ENCODE measurements around the gene MAGI1. TPM values are rescaled to one million over a fixed set of nuclear protein-coding genes. Genes with fewer than 3 reads are reported as not detected.
"Not testable (repeated sequence)": the region's sequence is repeated elsewhere in the genome, so short reads cannot be mapped to it uniquely, and the experiment has no call there.

The MAGI1 gene
- total RNA-seq, 2 experiments from 2014 or later: 0.18 to 0.25 TPM

DNA sequence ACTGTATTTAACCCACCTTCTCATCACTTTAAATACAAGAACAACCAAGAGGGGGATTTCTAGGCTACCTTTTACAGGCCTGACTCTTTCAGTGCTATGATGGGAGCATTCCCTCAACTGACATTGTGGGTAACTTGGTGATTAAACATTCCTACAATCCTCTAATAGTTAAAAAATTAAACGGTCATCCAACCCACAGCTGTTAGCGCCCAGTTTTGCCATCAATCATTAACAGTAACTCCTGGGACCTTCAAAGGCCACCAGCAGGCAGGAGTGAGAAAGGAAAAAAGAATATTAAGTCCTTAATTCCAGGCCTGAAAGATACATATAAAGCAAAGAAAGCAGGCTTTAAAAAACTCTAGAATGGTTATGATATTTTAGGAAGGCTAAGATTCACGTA is 512.1 kb downstream of the MAGI1 start:
- ChIA-PET CTCF (no interaction called here), POLR2A (no interaction called here)
- no peak overlapping the region for H3K27ac Mint-ChIP-seq
- H3K36me3 Mint-ChIP-seq (ENCODE audit: low read depth): no peaks in the 10 kb centered on the region
- no peaks in the 10 kb centered on the region for H3K27me3 Mint-ChIP-seq
- H3K4me3 Mint-ChIP-seq: no peak overlapping the region
- peaks cover 3% of the 10 kb centered on the region for H3K9me3 Mint-ChIP-seq
- DNase-seq: no peak
- H3K4me1 Mint-ChIP-seq: no peaks in the 10 kb centered on the region

DNA sequence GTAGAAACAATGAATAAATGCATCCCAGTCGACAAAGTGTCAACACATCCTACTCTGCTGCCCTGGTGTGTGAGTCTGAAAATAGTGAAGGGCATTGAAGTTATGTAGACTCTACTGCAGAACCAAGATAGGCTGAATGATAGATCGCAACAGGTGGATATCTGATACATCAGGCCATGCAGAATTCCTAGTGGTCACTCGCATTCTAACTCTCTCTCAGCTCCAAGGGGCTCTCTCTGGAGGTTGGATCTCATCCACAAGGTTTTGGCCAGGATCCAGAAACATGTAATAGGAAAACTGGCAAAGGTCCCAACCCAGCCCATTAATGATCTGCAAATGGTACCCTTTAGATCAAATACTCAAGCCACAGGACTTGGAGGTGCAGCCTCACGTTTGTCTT is 514.1 kb downstream of the MAGI1 start:
- Mint-ChIP-seq H3K36me3 (ENCODE audit: low read depth) (no peaks in the 10 kb centered on the region), H3K4me3 (no peak overlapping the region), H3K4me1 (no peaks in the 10 kb centered on the region), H3K27me3 (no peaks in the 10 kb centered on the region), H3K9me3 (peaks cover 3% of the 10 kb centered on the region), H3K27ac (no peak overlapping the region)
- CTCF ChIA-PET: no interaction called here
- no peak for DNase-seq
- POLR2A ChIA-PET: no interaction called here

DNA sequence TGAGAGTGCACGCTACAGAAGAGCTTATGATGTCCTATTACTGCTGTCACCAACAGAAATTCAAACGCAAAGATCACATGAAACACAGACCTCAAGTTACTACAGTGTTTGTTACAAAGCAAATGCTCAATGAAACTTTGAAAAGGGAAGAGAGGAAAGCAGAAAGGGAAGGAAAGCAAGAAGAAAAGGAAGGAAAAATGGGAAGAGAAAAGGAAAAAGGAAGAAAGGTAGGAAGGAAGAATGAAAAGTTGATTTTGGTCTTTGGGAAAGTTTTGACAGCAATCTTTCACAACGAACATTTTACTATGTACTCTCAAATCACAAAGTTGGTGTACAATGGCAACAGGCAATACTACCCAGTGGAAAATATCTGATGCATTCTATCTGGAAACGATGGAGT is 514.8 kb downstream of the MAGI1 start:
- no peak overlapping the region for H3K27ac Mint-ChIP-seq
- no peak for DNase-seq
- no peaks in the 10 kb centered on the region for H3K4me1 Mint-ChIP-seq
- H3K36me3 Mint-ChIP-seq (ENCODE audit: low read depth): no peaks in the 10 kb centered on the region
- no peaks in the 10 kb centered on the region for H3K9me3 Mint-ChIP-seq
- no peaks in the 10 kb centered on the region for H3K27me3 Mint-ChIP-seq
- POLR2A ChIA-PET: no interaction called here
- CTCF ChIA-PET: no interaction called here
- H3K4me3 Mint-ChIP-seq: no peak overlapping the region

DNA sequence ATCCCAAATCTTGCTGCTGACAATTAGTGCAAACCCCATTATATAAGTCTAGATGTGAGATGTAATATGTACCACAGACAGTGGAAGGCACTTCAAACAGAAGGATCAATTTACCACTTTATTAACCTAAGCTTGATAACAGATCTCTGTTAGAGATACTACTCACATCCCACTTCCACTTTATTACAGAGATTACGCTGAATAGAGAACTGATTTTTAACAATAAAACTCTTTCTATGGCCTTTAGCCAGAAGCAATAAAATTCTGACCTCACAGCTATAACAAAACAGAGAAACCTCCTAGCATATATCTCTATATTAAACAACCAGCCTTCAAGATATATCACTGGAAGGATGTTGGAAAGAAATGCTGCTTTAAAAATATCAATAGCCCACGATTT is 517.7 kb downstream of the MAGI1 start:
- CTCF ChIA-PET: no interaction called here
- Mint-ChIP-seq H3K27me3 (no peaks in the 10 kb centered on the region), H3K27ac (no peak overlapping the region), H3K9me3 (peaks cover 8% of the 10 kb centered on the region), H3K4me3 (no peak overlapping the region), H3K4me1 (no peaks in the 10 kb centered on the region), H3K36me3 (ENCODE audit: low read depth) (no peaks in the 10 kb centered on the region)
- POLR2A ChIA-PET: no interaction called here
- DNase-seq: no peak

DNA sequence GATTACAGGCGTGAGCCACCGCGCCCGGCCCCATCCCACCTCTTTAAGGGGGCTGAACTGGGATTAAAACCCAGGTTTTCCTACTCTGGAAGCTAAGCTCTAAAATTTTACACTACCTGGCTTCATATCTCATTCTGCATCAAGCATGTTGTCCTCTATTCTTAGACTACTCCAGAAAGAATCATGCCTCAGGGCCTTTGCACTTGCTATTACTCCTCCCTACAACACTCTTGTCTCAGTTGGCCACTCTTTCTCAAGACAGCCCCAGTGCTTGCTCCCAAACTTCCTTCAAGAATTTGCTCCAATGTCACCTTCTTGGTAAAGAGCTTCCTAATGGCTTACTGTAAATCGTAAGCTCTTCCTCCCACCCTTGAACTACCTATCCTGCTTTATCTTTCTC is 521.7 kb downstream of the MAGI1 start:
- no peaks in the 10 kb centered on the region for H3K4me1 Mint-ChIP-seq

DNA sequence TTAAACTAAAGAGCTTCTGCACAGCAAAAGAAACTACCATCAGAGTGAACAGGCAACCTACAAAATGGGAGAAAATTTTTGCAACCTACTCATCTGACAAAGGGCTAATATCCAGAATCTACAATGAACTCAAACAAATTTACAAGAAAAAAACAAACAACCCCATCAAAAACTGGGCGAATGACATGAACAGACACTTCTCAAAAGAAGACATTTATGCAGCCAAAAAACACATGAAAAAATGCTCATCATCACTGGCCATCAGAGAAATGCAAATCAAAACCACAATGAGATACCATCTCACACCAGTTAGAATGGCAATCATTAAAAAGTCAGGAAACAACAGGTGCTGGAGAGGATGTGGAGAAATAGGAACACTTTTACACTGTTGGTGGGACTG is 524.4 kb downstream of the MAGI1 start:
- POLR2A ChIA-PET; CTCF ChIA-PET; DNase-seq; H3K27me3 Mint-ChIP-seq; H3K36me3 Mint-ChIP-seq (ENCODE audit: low read depth); H3K9me3 Mint-ChIP-seq; H3K27ac Mint-ChIP-seq; H3K4me3 Mint-ChIP-seq; H3K4me1 Mint-ChIP-seq: not testable (repeated sequence)

More for the DNA sequence above, 521.7 kb downstream of the MAGI1 start:
- ChIA-PET POLR2A (no interaction called here), CTCF (no interaction called here)
- Mint-ChIP-seq H3K9me3 (peaks cover 8% of the 10 kb centered on the region), H3K27ac (no peak overlapping the region), H3K36me3 (ENCODE audit: low read depth) (no peaks in the 10 kb centered on the region), H3K4me3 (no peak overlapping the region), H3K27me3 (no peaks in the 10 kb centered on the region)
- DNase-seq: no peak

DNA sequence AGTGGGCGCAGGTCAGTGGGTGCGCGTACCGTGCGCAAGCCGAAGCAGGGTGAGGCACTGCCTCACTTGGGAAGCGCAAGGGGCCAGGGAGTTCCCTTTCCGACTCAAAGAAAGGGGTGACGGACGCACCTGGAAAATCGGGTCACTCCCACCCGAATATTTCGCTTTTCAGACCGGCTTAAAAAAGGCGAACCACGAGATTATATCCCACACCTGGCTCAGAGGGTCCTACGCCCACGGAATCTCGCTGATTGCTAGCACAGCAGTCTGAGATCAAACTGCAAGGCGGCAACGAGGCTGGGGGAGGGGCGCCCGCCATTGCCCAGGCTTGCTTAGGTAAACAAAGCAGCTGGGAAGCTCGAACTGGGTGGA is 529.3 kb downstream of the MAGI1 start:
- H3K9me3 Mint-ChIP-seq; H3K4me3 Mint-ChIP-seq; DNase-seq; POLR2A ChIA-PET; H3K27ac Mint-ChIP-seq; H3K27me3 Mint-ChIP-seq; H3K4me1 Mint-ChIP-seq; CTCF ChIA-PET; H3K36me3 Mint-ChIP-seq (ENCODE audit: low read depth): not testable (repeated sequence)

DNA sequence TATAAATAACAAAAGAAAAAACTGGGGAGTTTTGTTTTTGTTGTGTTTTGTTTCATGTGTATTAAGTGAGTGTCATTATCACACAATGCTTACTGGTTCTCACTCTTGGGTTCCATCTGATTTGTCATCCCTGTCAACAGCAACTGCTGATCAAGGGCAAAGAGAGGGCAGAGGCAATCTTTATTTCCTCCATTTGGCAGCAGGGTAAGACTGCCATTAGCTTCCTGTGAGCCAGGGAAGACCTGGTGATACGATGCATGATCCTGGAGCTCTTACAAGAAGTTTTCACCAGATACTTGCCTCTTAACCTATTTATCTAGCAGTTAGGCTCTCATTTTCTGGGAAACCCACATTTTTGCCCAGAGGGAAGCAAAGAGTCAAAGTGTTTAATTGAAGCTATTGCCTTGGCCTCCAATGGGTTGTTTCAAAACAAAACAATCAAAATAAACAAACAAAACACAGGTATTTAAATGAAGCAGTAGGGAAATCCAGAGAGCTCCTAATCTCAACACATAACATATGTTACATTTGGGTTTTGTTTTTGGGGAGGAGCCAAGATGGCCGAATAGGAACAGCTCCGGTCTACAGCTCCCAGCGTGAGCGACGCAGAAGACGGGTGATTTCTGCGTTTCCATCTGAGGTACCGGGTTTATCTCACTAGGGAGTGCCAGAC is 529.8 kb downstream of the MAGI1 start:
- peaks cover 10% of the 10 kb centered on the region for H3K9me3 Mint-ChIP-seq
- no peak overlapping the region for H3K27ac Mint-ChIP-seq
- no peaks in the 10 kb centered on the region for H3K4me1 Mint-ChIP-seq
- no peaks in the 10 kb centered on the region for H3K36me3 Mint-ChIP-seq (ENCODE audit: low read depth)
- no peak overlapping the region for H3K4me3 Mint-ChIP-seq
- DNase-seq: no peak
- CTCF ChIA-PET: no interaction called here
- POLR2A ChIA-PET: no interaction called here
- no peaks in the 10 kb centered on the region for H3K27me3 Mint-ChIP-seq

DNA sequence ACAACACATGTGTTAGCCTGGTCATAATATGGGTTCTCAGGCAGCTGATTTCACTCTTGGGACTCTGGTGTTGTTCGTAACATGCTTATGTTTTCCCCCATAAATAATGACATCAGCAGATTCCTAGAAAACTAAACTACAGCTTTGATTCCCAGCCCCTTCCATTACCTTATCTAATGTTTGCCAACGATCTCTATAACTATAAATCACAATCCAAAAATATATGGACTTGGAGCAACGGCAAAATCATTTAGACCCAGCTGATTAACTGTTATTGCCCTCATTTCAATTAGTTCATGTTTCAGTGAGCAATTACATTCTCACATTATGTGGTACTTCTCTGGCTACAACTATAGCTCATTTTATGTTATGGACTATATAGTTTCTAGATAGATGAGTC is 531.3 kb downstream of the MAGI1 start:
- Mint-ChIP-seq H3K36me3 (ENCODE audit: low read depth) (no peaks in the 10 kb centered on the region), H3K4me1 (no peaks in the 10 kb centered on the region), H3K27me3 (no peaks in the 10 kb centered on the region), H3K4me3 (no peak overlapping the region), H3K27ac (no peak overlapping the region), H3K9me3 (peaks cover 10% of the 10 kb centered on the region)
- POLR2A ChIA-PET: no interaction called here
- CTCF ChIA-PET: no interaction called here
- no peak for DNase-seq

DNA sequence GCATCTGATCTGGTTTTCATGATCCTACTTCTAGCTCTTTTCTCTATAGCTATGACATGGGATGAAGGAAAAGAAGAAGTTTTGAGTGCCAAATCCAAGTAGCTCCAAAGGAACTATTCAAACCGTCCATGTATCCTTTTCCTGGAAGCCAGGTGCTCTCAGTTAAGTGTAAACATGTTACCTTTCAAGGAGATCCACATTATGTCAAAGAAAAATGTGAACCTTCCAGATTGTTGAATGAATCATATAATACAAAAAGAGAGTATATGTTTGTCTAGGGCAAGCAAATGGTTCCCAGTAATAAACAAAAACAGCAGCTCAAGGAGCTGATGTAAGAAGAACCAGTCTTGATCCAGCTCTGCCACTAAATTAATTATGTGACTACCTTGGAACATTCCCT is 534.9 kb downstream of the MAGI1 start:
- CTCF ChIA-PET: no interaction called here
- Mint-ChIP-seq H3K4me3 (no peak overlapping the region), H3K27me3 (no peaks in the 10 kb centered on the region), H3K4me1 (no peaks in the 10 kb centered on the region), H3K9me3 (peaks cover 7% of the 10 kb centered on the region), H3K36me3 (ENCODE audit: low read depth) (no peaks in the 10 kb centered on the region), H3K27ac (no peak overlapping the region)
- DNase-seq: no peak
- POLR2A ChIA-PET: no interaction called here

DNA sequence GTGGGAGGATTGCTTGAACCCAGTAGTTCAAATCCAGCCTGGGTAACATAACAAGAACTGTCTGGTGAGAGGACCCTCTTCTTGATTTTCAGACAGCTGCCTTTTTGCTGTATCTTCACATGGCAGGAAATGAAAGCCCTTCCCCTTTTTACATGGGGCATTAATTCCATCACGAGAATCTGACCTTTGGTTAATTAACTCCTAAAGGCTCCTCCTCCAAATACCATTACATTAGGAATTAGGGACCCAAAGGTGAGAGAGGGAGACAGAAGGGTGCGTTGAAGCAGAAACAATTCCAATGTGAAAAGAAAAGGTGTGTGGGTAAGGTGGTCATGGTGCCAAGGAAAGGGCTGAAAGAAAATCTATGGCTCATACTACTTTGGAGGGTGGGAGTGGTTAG is 536.2 kb downstream of the MAGI1 start:
- DNase-seq: no peak
- H3K36me3 Mint-ChIP-seq (ENCODE audit: low read depth): no peaks in the 10 kb centered on the region
- H3K4me1 Mint-ChIP-seq: no peaks in the 10 kb centered on the region
- ChIA-PET POLR2A (no interaction called here), CTCF (no interaction called here)
- peaks cover 4% of the 10 kb centered on the region for H3K9me3 Mint-ChIP-seq
- H3K27ac Mint-ChIP-seq: no peak overlapping the region
- H3K27me3 Mint-ChIP-seq: no peaks in the 10 kb centered on the region
- no peak overlapping the region for H3K4me3 Mint-ChIP-seq

DNA sequence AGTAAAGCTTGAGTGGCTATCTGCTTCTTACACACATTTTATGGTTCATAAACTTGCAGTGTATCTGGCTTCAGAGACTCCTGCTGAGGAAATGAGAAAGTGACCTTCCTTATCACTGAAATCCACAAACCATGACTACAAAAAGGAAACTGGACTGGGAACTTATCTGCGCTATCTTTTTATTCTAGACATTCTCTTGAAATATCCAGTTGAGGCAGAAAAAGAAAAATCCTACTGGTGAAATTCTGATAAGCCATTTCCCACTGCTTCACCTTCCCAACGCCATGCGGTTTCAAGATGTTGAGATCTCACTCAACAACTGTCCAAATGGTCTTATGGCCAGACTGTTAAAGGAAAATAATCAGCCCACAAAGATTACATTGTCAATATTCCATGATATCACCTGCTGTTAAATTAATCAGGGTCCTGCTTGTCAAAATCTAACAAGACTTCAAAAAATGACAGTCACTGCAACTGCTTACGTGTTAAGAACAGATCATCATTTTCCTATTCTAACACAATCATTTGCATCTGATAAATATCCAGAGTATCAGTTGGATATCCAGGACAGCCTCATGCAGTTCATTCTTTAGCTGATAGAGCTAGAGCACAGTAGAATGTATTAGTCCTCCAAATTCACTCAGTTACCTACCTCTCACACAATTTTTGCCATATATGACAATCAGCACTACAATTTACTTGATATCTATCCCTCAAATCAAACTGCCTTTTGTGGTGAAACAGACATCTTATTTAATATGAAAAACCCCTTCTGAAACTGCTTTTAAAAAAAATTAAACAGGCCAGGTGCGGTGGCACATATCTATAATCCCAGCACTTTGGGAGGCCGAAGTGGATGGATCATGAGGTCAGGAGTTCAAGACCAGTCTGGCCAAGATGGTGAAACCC is 538.1 kb downstream of the MAGI1 start:
- no peak for DNase-seq
- POLR2A ChIA-PET: no interaction called here
- Mint-ChIP-seq H3K4me1 (no peaks in the 10 kb centered on the region), H3K27ac (no peak overlapping the region), H3K27me3 (no peaks in the 10 kb centered on the region), H3K36me3 (ENCODE audit: low read depth) (no peaks in the 10 kb centered on the region), H3K4me3 (no peak overlapping the region), H3K9me3 (peaks cover 2% of the 10 kb centered on the region)
- CTCF ChIA-PET: no interaction called here

DNA sequence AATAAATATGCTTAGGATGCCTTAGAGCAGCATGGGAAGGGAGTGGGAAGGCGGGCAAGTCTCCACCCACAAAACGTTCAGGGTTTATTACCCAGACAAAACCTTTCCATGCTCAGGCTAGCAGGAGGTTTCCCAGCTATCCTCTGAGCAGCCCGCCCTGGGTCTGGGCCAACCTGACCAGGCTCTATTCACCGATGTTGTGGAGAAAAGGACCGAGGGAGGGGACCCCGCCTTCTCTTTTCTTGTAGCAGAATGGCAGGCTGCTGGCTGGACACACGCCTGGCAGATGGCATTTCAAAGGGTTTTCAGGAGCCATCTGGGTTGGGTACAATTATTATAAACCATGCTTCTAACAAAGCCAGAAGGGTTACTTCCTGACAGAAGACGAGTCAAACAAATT is 540.9 kb downstream of the MAGI1 start:
- Mint-ChIP-seq H3K36me3 (ENCODE audit: low read depth) (no peaks in the 10 kb centered on the region), H3K27me3 (no peaks in the 10 kb centered on the region), H3K4me1 (no peaks in the 10 kb centered on the region), H3K27ac (no peak overlapping the region), H3K9me3 (no peaks in the 10 kb centered on the region), H3K4me3 (no peak overlapping the region)
- CTCF ChIA-PET: no interaction called here
- no peak for DNase-seq
- POLR2A ChIA-PET: no interaction called here

DNA sequence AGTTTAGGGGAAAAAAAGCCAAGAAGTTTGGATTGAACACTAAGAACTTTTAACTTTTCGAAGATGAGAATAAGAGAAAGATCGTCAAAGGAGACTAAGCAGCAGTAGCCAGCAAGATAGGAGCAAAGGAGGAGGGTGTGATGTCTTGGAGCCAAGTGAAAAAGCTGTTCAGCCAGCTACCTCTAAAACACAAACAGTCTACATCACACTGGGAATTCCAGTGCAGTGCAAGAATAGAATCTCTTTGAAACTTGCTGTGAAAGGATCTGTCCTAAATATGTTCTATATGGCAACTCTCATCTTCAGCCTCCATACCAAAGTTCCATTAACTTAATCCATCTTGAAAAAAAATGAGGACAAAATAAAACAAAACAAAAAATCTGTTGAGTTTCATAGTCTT is 541.5 kb downstream of the MAGI1 start:
- POLR2A ChIA-PET: no interaction called here
- H3K4me1 Mint-ChIP-seq: no peaks in the 10 kb centered on the region
- CTCF ChIA-PET: no interaction called here
- H3K36me3 Mint-ChIP-seq (ENCODE audit: low read depth): no peaks in the 10 kb centered on the region
- H3K27me3 Mint-ChIP-seq: no peaks in the 10 kb centered on the region
- no peak for DNase-seq
- H3K4me3 Mint-ChIP-seq: no peak overlapping the region
- no peaks in the 10 kb centered on the region for H3K9me3 Mint-ChIP-seq
- H3K27ac Mint-ChIP-seq: no peak overlapping the region

All from activated CD4-positive, alpha-beta memory T cell treated with anti-CD3 and anti-CD28 coated beads, Interleukin-2, amount 10 ng/mL, durations not matched to agents 7 days and 5 days (primary cell).